ENCODE data around the gene DNAJC22.

- TF ChIP-seq CTCF (IDR thresholded peaks at IDR 0.05): no peak
- no peak for TF ChIP-seq POLR2A (IDR thresholded peaks at IDR 0.05)
These were observed 18.3 kb downstream of the DNAJC22 start for GRCh38 chr12:49364989-49365388.

Data from heart left ventricle (tissue), 13 donors.